ENCODE data around the gene ARHGAP15.

ARHGAP15 gene

GRCh38 chr2:143603846-143604565, 474.8 kb downstream of the ARHGAP15 start:
- 0 out of 2 replicates have a peak overlapping the region, but pooled peaks have one; percentile 8 for H3K4me3 ChIP-seq (ENCODE audit: low read depth, low read length)
- peaks cover 53% of the 10 kb centered on the region for H3K4me1 ChIP-seq (ENCODE audit: control insufficient read depth, insufficient read depth, low read length)
- no peaks in the 10 kb centered on the region; the same call in 1 of the 2 replicates for H3K27me3 ChIP-seq (ENCODE audit: control insufficient read depth, insufficient read depth, low read length)
- H3K27ac ChIP-seq (ENCODE audit: low read depth, low read length): peak overlapping the region; percentile 76
- no peak overlapping the region for H3K9ac ChIP-seq (ENCODE audit: low read depth, low read length)
- no peaks in the 10 kb centered on the region for H3K36me3 ChIP-seq (ENCODE audit: control insufficient read depth, insufficient read depth, low read length)
- no peaks in the 10 kb centered on the region for H3K9me3 ChIP-seq (ENCODE audit: control insufficient read depth, insufficient read depth, low read length)

DNA sequence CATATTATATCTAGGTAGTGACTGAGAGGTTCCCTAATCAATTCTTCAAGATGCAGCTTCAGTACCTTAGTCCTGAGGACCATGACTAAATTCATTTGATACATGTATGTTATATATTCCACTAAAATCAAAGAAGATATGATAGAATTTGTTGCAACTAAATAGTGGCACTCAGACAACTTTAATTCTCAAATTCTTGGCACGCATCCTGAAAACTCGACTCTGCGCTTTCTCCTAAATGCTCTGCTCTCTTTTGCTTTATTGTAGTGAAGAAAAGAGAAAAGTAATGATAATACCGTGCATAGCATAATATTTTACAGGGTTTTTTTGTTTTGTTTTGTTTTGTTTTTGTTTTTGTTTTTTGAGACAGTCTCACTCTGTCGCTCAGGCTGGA, 475.3 kb downstream of the ARHGAP15 start:
- Histone ChIP-seq H3K9ac (ENCODE audit: low read depth, low read length) (no peak overlapping the region), H3K4me1 (ENCODE audit: control insufficient read depth, insufficient read depth, low read length) (peaks cover 59% of the 10 kb centered on the region), H3K4me3 (ENCODE audit: low read depth, low read length) (no peak overlapping the region), H3K27me3 (ENCODE audit: control insufficient read depth, insufficient read depth, low read length) (no peaks in the 10 kb centered on the region; the same call in 1 of the 2 replicates), H3K9me3 (ENCODE audit: control insufficient read depth, insufficient read depth, low read length) (no peaks in the 10 kb centered on the region), H3K27ac (ENCODE audit: low read depth, low read length) (no peak overlapping the region), H3K36me3 (ENCODE audit: control insufficient read depth, insufficient read depth, low read length) (no peaks in the 10 kb centered on the region)

GRCh38 chr2:143607231-143608062, 478.2 kb downstream of the ARHGAP15 start:
- no peaks in the 10 kb centered on the region for H3K36me3 ChIP-seq (ENCODE audit: control insufficient read depth, insufficient read depth, low read length)
- no peaks in the 10 kb centered on the region; the same call in 1 of the 2 replicates for H3K27me3 ChIP-seq (ENCODE audit: control insufficient read depth, insufficient read depth, low read length)
- peaks cover 52% of the 10 kb centered on the region for H3K4me1 ChIP-seq (ENCODE audit: control insufficient read depth, insufficient read depth, low read length)
- peak overlapping the region; percentile 14; the same call in 1 of the 2 replicates for H3K9ac ChIP-seq (ENCODE audit: low read depth, low read length)
- H3K27ac ChIP-seq (ENCODE audit: low read depth, low read length): peak overlapping the region; percentile 88
- H3K9me3 ChIP-seq (ENCODE audit: control insufficient read depth, insufficient read depth, low read length): no peaks in the 10 kb centered on the region
- H3K4me3 ChIP-seq (ENCODE audit: low read depth, low read length): peak overlapping the region; percentile 22; the same call in 1 of the 2 replicates

- H3K9ac ChIP-seq (ENCODE audit: low read depth, low read length): no peak overlapping the region
- peaks cover 46% of the 10 kb centered on the region for H3K4me1 ChIP-seq (ENCODE audit: control insufficient read depth, insufficient read depth, low read length)
- H3K27me3 ChIP-seq (ENCODE audit: control insufficient read depth, insufficient read depth, low read length): no peaks in the 10 kb centered on the region; the same call in 1 of the 2 replicates
- H3K36me3 ChIP-seq (ENCODE audit: control insufficient read depth, insufficient read depth, low read length): no peaks in the 10 kb centered on the region
- peak overlapping the region; percentile 88 for H3K27ac ChIP-seq (ENCODE audit: low read depth, low read length)
- H3K4me3 ChIP-seq (ENCODE audit: low read depth, low read length): peak overlapping the region; percentile 22; the same call in 1 of the 2 replicates
- H3K9me3 ChIP-seq (ENCODE audit: control insufficient read depth, insufficient read depth, low read length): no peaks in the 10 kb centered on the region
Observed at GRCh38 chr2:143608063-143608423, 478.8 kb downstream of the ARHGAP15 start.

GRCh38 chr2:143608758-143609157, 479.5 kb downstream of the ARHGAP15 start:
- Histone ChIP-seq H3K36me3 (ENCODE audit: control insufficient read depth, insufficient read depth, low read length) (no peaks in the 10 kb centered on the region), H3K9ac (ENCODE audit: low read depth, low read length) (no peak overlapping the region), H3K4me1 (ENCODE audit: control insufficient read depth, insufficient read depth, low read length) (peaks cover 39% of the 10 kb centered on the region), H3K27me3 (ENCODE audit: control insufficient read depth, insufficient read depth, low read length) (no peaks in the 10 kb centered on the region; the same call in 1 of the 2 replicates), H3K4me3 (ENCODE audit: low read depth, low read length) (no peak overlapping the region), H3K27ac (ENCODE audit: low read depth, low read length) (peak overlapping the region; percentile 88), H3K9me3 (ENCODE audit: control insufficient read depth, insufficient read depth, low read length) (no peaks in the 10 kb centered on the region)

- no peak overlapping the region for H3K9ac ChIP-seq (ENCODE audit: low read depth, low read length)
- H3K36me3 ChIP-seq (ENCODE audit: control insufficient read depth, insufficient read depth, low read length): no peaks in the 10 kb centered on the region
- no peaks in the 10 kb centered on the region for H3K9me3 ChIP-seq (ENCODE audit: control insufficient read depth, insufficient read depth, low read length)
- peaks cover 36% of the 10 kb centered on the region for H3K4me1 ChIP-seq (ENCODE audit: control insufficient read depth, insufficient read depth, low read length)
- H3K27me3 ChIP-seq (ENCODE audit: control insufficient read depth, insufficient read depth, low read length): no peaks in the 10 kb centered on the region; the same call in 1 of the 2 replicates
- no peak overlapping the region for H3K4me3 ChIP-seq (ENCODE audit: low read depth, low read length)
- no peak overlapping the region for H3K27ac ChIP-seq (ENCODE audit: low read depth, low read length)
Observed at GRCh38 chr2:143611336-143611735, 482.1 kb downstream of the ARHGAP15 start.

DNA sequence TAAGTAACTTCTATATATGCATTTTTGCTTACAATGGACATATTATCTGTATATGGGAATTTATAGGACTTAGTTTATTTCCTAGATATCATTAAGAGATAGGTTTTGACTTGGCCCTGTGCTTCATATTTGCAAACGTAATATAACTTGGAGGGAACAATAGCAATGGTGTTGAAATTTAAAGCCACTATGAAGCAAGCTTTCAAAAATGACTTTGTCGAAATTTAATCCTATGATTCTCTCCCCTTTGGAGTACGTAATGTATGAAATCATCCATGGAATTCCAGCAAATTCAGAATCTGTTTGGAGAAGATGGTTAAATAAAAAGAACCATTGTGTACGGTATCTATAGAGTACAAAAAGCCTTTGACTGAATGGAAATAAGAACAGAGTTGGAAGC, 486.3 kb downstream of the ARHGAP15 start:
- Histone ChIP-seq H3K36me3 (ENCODE audit: control insufficient read depth, insufficient read depth, low read length) (no peaks in the 10 kb centered on the region), H3K4me3 (ENCODE audit: low read depth, low read length) (no peak overlapping the region), H3K27me3 (ENCODE audit: control insufficient read depth, insufficient read depth, low read length) (no peaks in the 10 kb centered on the region), H3K27ac (ENCODE audit: low read depth, low read length) (no peak overlapping the region), H3K4me1 (ENCODE audit: control insufficient read depth, insufficient read depth, low read length) (0 out of 2 replicates have a peak, but pooled peaks cover 4% of the 10 kb centered on the region), H3K9ac (ENCODE audit: low read depth, low read length) (no peak overlapping the region), H3K9me3 (ENCODE audit: control insufficient read depth, insufficient read depth, low read length) (no peaks in the 10 kb centered on the region)

- H3K4me1 ChIP-seq (ENCODE audit: control insufficient read depth, insufficient read depth, low read length): 0 out of 2 replicates have a peak, but pooled peaks cover 4% of the 10 kb centered on the region
- no peaks in the 10 kb centered on the region for H3K36me3 ChIP-seq (ENCODE audit: control insufficient read depth, insufficient read depth, low read length)
- no peak overlapping the region for H3K4me3 ChIP-seq (ENCODE audit: low read depth, low read length)
- H3K9me3 ChIP-seq (ENCODE audit: control insufficient read depth, insufficient read depth, low read length): no peaks in the 10 kb centered on the region
- no peaks in the 10 kb centered on the region for H3K27me3 ChIP-seq (ENCODE audit: control insufficient read depth, insufficient read depth, low read length)
- no peak overlapping the region for H3K27ac ChIP-seq (ENCODE audit: low read depth, low read length)
- no peak overlapping the region for H3K9ac ChIP-seq (ENCODE audit: low read depth, low read length)
Observed at GRCh38 chr2:143616452-143616851, 487.2 kb downstream of the ARHGAP15 start.

- Histone ChIP-seq H3K4me3 (ENCODE audit: low read depth, low read length) (no peak overlapping the region), H3K9me3 (ENCODE audit: control insufficient read depth, insufficient read depth, low read length) (no peaks in the 10 kb centered on the region), H3K4me1 (ENCODE audit: control insufficient read depth, insufficient read depth, low read length) (no peaks in the 10 kb centered on the region), H3K36me3 (ENCODE audit: control insufficient read depth, insufficient read depth, low read length) (no peaks in the 10 kb centered on the region), H3K9ac (ENCODE audit: low read depth, low read length) (no peak overlapping the region), H3K27me3 (ENCODE audit: control insufficient read depth, insufficient read depth, low read length) (no peaks in the 10 kb centered on the region), H3K27ac (ENCODE audit: low read depth, low read length) (no peak overlapping the region)
Observed at GRCh38 chr2:143617803-143618415, 488.7 kb downstream of the ARHGAP15 start.

GRCh38 chr2:143622106-143622505, 492.9 kb downstream of the ARHGAP15 start:
- H3K9me3 ChIP-seq (ENCODE audit: control insufficient read depth, insufficient read depth, low read length): no peaks in the 10 kb centered on the region
- H3K9ac ChIP-seq (ENCODE audit: low read depth, low read length): no peak overlapping the region
- no peaks in the 10 kb centered on the region for H3K36me3 ChIP-seq (ENCODE audit: control insufficient read depth, insufficient read depth, low read length)
- H3K27me3 ChIP-seq (ENCODE audit: control insufficient read depth, insufficient read depth, low read length): no peaks in the 10 kb centered on the region
- H3K4me3 ChIP-seq (ENCODE audit: low read depth, low read length): no peak overlapping the region
- no peaks in the 10 kb centered on the region for H3K4me1 ChIP-seq (ENCODE audit: control insufficient read depth, insufficient read depth, low read length)
- no peak overlapping the region for H3K27ac ChIP-seq (ENCODE audit: low read depth, low read length)
